Ishikawa (cell line): ENCODE measurements around the gene B4GALT6.

Experiments used
- CEBPB ChIP-seq: IDR thresholded peaks from 2 replicates; pipeline ENCODE4 v1.6.1; 2012
- CREB1 ChIP-seq: IDR thresholded peaks from 2 replicates; pipeline ENCODE4 v1.6.1; 2012; ENCODE audit warnings: low read depth
- EP300 ChIP-seq: IDR thresholded peaks from 2 replicates; pipeline ENCODE4 v1.6.1; 2012; ENCODE audit warnings: borderline replicate concordance
- FOXM1 ChIP-seq: IDR thresholded peaks from 2 replicates; pipeline ENCODE4 v1.6.1; 2012; ENCODE audit warnings: low read depth, borderline replicate concordance
- MAX ChIP-seq: IDR thresholded peaks from 2 replicates; pipeline ENCODE4 v1.6.1; 2012
- NFIC ChIP-seq: IDR thresholded peaks from 2 replicates; pipeline ENCODE4 v1.6.1; 2012
- RAD21 ChIP-seq: IDR thresholded peaks from 2 replicates; pipeline ENCODE4 v1.6.1; 2012; ENCODE audit warnings: low read depth
- REST ChIP-seq: IDR thresholded peaks from 2 replicates; pipeline ENCODE4 v1.6.1; 2012; ENCODE audit warnings: low read depth, mild to moderate bottlenecking
- TCF12 ChIP-seq: IDR thresholded peaks from 2 replicates; pipeline ENCODE4 v1.6.1; 2012; ENCODE audit warnings: low read depth
- TEAD4 ChIP-seq: IDR thresholded peaks from 2 replicates; pipeline ENCODE4 v1.6.1; 2012
- USF1 ChIP-seq: IDR thresholded peaks from 2 replicates; pipeline ENCODE4 v1.6.1; 2012
- YY1 ChIP-seq: IDR thresholded peaks from 2 replicates; pipeline ENCODE4 v1.6.1; 2012; ENCODE audit warnings: low read depth
- ZBTB7A ChIP-seq: IDR thresholded peaks from 2 replicates; pipeline ENCODE4 v1.6.1; 2012; ENCODE audit warnings: low read depth

- TF ChIP-seq REST (no peak), USF1 (no peak), TEAD4 (no peak), TCF12 (no peak), FOXM1 (no peak), CREB1 (no peak), NFIC (no peak), ZBTB7A (no peak), CEBPB (no peak), RAD21 (no peak), EP300 (no peak), YY1 (no peak), MAX (no peak)
Observed at GRCh38 chr18:31648458-31648857, 35.9 kb downstream of the B4GALT6 start.
